22Rv1 (cell line): ENCODE data around the gene ZNF554.

Experiments used
- CTCF ChIP-seq: fragments of 450-650 bp; IDR thresholded peaks from 2 replicates; pipeline ENCODE4 v1.5.1; 2017; ENCODE audit warnings: mild to moderate bottlenecking
- ZFX ChIP-seq: fragments of 450-650 bp; IDR thresholded peaks from 2 replicates; pipeline ENCODE4 v1.6.1; 2017; ENCODE audit warnings: antibody characterized with exemption, borderline replicate concordance

- no peak for TF ChIP-seq ZFX
- TF ChIP-seq CTCF = no peak
Measured at GRCh38 chr19:2815923-2816322, 3.7 kb upstream of the ZNF554 start.
